Medulla oblongata (tissue), 1 donor: Measurements from ENCODE around the gene A2ML1.
"Not testable (repeated sequence)": the region's sequence is repeated elsewhere in the genome, so short reads cannot be mapped to it uniquely, and the experiment has no call there.

Experiments used
- DNase-seq: peaks from one replicate; pipeline ENCODE4 v3.0.0-alpha.2; 2015; ENCODE audit errors: extremely low spot score

Gene A2ML1

DNA sequence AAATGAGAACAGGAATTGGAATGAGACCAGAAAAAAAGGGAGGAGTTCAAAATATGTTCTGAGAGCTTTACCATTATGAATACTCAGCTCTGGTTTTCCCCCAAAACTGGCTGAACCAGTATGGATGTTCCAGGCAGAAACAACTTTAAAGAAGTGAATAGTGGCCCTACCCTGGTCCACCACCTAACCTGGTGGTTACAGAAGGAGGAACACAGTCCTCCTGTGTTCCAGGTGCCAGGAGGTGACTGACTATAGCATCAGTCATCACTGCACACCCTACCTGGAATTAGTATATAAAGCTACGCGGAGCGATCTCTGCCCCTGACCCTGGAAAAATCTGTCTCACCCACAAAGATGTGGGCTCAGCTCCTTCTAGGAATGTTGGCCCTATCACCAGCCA is at the start of gene A2ML1:
A2ML1 (plus strand) TSS at position 324 of the 400 bp plus-strand sequence; CDS start at position 355, 31 bp downstream.
- DNase-seq, result no peak

DNA sequence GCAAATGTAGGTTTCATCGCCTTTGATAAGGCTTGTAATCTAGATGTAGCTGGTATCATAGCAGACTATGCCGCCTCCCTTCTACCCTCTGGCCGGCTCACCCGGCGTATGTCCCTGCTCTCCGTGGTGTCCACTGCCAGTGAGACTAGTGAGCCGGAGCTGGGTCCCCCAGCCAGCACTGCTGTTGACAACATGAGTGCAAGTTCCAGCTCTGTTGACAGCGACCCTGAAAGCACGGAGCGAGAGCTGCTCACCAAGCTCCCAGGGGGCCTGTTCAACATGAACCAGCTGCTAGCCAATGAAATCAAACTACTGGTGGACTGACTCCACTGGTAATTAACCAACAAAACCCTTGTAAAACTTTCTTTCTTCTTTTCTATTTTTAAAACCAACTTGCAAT is 49.0 kb upstream of the A2ML1 start:
- DNase-seq, result no peak

DNA sequence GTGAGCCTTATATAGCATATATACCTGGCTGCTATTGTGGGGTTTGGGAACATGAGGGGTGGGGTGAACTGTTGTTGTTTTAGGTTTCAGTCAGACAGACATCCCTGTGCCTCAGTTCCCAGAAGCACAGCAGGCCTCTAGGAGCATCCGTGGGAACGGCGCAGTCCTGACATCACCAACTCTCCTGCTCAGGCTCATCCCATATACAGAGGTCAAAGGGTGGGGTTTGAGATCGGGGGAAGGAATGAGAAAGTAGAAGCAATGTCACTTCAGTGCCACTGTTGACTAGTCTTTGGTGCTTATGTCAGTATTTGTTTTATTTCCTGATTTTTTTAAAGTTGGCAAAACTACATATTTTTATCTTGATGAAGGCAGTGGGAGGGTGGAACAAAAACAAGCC is 43.1 kb upstream of the A2ML1 start:
- DNase-seq, result no peak

DNA sequence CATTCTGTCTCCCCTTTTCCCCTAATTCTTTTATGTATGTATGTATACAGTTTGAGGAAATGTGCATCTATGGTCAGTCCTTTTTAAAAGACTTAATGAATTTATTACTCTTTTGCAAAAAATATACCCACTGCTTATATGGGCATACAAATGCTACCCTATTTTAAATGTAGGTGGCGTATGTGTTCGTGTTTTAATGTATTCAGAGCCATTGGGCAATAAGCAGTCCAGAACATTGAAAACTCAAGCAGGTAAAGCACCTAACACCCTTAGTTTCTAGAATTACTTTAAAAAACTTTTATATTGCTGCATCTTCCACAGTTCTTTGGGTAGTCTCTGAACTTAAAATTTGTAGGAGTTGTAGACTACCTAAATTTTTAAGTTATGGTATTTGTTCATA is 42.6 kb upstream of the A2ML1 start:
- DNase-seq, result no peak

DNA sequence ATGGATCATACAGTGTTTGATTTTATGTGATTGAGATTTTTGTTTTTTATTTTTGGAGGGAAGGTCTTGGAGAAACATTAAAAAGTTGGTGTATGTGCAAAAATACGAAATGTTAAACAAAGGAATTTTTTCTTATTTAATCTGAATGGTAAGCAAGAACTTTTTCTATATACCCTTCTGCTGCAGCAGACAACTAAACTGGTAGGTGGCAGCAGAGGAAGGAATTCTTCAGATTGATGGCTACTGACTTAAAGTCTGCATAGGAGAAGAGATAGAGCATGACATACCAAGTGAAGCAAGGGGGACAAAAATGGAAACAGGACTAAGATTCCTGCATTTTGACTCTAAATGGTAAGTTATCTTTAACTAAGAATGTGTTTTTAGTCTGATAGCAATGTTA is 42.0 kb upstream of the A2ML1 start:
- peak; percentile 43 for DNase-seq

DNA sequence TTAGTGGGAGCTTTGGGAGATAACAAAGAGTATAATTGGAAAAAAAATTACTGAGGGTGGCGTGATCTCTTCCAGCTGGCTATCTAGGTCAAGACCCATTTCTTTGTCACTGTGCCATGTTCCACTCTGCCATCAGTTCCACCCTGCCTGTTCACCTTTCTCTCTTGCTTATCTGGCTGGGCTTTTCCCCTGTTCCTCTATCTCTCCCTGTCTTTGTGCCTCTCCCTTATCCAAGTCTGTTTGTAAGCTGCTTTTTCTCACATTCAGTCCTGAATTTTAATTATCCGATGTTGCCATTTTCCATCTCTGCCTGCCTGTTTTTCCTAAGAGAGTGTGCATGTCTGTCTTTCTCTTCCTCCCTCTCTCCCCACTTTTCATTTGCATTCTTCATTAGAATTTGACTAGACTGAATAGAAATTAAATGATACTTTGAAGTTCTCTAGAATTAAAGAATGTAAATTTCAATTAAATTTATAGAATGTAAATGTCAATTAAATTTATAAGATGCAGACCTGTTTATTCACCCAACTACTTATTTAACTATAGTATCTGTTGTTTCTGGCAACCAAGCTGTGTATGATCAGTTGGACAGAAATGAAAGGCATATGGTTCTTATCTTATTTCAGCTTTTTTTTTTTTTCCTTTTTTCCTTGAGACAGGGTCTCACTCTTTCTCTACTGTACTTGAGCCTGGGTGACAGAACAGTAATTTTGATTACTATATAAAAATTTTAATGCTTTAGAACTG is 40.9 kb upstream of the A2ML1 start:
- DNase-seq, result no peak

DNA sequence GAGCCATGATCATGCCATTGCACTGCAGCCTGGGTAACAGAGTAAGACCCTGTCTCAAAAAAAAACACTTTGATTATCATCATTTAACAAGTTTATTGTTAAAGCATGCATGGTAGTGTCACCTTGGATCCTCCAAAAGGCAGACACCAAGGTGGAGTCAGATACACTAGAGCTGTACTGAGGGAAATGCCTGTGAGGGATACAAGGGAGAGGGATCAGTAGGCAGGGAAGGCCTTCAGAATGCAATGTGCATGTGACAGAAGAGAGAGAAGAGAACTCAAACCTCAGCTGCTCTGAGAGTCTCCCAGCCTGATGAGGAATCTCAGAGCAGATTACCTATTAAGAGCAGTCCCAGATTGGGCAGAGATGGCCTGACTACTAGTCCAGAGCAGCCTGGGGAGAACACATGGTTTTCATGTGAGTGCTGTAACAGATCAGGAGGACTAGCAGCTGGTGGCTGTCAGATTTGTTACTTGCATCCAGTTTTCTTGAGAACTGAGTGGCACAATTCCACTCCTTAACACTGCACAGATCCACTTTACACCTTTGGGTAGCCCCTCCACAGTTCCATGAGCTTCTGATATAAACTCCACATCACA is 38.0 kb upstream of the A2ML1 start:
- DNase-seq, result no peak

DNA sequence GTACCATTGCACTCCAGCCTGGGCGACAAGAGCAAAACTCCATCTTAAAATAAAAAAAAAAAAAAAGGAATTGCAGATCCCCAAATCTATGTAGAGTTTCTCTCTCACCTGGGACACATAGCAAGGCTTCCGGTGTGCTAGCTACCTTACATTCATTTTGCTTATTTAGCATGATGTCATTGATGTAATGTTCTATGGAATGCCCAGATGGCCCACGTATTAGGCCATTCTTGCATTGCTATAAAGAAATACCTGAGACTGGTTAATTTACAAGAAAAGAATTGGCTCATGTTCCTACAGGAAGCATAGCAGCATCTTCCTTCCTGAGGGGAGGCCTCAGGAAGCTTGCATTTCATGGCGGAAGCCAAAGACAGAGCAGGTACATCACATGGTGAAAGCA is 36.9 kb upstream of the A2ML1 start:
- no peak for DNase-seq

DNA sequence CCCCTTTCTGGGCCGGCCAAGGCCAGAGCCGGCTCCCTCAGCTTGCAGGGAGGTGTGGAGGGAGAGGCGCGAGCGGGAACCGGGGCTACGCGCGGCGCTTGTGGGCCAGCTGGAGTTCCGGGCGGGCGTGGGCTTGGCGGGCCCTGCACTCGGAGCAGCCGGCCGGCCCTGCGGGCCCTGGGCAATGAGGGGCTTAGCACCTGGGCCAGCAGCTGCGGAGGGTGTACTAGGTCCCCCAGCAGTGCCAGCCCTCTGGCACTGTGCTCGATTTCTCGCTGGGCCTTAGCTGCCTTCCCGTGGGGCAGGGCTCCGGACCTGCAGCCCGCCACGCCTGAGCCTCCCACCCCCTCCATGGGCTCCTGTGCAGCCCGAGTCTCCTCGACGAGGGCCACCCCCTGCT is 35.2 kb upstream of the A2ML1 start:
- DNase-seq, result not testable (repeated sequence)

DNA sequence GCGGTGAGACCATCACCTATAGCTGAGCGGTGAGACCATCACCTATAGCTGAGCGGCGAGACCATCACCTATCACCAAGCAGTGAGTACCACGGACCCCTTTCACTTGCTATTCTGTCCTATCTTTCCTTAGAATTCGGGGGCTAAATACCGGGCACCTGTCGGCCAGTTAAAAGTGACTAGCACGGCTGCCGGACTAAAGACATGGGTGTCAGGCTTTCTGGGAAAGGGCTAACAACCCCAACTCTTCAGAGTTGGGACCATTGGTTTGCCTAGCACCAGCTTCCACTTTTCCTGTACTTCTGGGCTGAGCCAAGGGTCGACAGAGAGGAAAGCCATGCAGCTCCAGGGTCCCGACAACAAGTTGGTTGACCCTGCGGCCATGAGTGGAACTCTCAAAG is 33.7 kb upstream of the A2ML1 start:
- DNase-seq, result not testable (repeated sequence)

DNA sequence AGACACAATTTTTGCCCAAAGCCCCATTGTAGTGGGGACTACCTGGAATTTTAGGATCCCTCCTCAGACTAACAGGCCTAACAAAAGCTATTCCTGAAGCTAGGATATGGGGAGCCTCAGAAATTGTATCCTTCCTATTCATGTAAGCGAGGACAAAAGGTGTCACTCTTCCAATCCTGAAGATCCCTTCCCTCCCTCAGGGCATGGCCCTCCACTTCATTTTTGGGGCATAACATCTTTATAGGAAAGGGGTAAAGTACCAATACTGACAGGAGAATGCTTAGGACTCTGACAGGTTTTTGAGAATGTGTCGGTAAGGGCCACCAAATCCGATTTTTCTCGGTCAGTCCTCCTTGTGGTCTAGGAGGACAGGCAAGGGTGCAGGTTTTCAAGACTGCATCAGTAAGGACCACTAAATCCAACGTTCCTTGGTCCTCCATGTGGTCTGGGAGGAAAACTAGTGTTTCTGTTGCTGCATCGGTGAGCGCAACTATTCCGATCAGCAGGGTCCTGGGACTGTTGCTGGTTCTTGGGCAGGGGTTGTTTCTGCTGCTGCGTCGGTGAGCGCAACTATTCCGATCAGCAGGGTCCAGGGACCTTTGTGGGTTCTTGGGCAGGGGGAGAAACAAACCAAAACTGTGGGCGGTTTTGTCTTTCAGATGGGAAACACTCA is 32.9 kb upstream of the A2ML1 start:
- DNase-seq, result not testable (repeated sequence)

DNA sequence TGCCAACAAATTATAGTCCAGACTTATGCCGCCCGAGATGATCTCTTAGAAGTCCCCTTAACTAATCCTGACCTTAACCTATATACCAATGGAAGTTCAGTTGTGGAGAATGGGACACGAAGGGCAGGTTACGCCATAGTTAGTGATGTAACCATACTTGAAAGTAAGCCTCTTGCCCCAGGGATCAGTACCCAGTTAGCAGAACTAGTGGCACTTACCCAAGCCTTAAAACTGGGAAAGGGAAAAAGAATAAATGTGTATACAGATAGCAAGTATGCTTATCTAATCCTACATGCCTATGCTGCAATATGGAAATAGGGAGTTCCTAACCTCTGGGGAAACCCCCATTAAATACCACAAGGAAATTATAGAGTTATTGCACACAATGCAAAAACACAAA is 29.2 kb upstream of the A2ML1 start:
- not testable (repeated sequence) for DNase-seq

DNA sequence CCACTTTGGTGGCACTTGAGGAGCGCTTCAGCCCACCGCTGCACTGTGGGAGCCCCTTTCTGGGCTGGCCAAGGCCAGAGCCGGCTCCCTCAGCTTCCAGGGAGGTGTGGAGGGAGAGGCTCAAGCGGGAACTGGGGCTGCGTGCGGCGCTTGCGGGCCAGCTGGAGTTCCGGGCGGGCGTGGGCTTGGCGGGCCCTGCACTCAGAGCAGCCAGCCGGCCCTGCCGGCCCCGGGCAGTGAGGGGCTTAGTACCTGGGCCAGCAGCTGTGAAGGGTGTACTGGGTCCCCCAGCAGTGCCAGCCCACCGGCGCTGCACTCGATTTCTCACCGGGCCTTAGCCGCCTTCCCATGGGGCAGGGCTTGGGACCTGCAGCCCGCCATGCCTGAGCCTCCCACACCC is 27.8 kb upstream of the A2ML1 start:
- not testable (repeated sequence) for DNase-seq

DNA sequence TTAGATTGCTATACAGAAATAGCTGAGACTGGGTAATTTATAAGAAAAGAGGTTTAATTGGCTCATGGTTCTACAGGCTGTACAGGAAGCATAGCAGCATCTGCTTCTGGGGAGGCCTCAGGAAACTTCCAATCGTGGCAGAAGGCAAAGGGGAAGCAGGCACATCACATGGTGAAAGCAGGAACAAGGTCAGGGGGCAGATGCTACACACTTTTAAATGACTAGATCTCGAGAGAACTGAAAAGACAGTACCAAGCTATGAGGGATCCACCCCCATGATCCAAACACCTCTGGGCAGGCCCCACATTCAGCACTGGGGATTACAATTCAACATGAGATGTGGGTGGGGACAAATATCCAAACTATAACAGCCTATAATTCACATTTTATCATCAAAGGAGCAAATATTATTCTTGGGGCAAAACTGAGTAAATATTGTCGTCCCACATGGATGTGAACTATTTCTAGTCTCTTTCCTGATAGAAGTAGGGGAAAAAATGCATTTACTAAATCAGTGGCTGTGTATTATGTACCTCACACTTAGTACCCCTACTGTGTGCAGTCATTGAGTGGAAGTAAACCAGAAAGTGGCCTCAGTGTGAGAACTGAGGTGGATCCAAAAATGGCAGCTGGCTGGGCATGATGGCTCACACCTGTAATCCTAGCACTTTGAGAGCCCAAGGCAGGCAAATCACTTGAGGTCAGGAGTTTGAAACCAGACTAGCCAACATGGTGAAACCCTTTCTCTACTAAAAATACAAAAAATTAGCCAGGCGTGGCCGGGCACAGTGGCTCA is 25.4 kb upstream of the A2ML1 start:
- DNase-seq, result no peak

DNA sequence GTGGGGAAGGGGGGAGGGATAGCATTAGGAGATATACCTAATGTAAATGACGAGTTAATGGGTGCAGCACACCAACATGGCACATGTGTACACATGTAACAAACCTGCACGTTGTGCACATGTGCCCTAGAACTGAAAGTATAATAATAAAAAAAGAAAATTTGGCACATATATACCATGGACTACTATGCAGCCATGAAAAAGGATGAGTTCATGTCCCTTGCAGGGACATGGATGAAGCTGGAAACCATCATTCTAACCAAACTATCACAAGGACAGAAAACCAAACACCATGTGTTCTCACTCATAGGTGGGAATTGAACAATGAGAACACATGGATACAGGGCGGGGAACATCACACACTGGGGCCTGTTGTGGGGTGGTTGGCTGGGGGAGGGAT is 21.2 kb upstream of the A2ML1 start:
- DNase-seq, result not testable (repeated sequence)

DNA sequence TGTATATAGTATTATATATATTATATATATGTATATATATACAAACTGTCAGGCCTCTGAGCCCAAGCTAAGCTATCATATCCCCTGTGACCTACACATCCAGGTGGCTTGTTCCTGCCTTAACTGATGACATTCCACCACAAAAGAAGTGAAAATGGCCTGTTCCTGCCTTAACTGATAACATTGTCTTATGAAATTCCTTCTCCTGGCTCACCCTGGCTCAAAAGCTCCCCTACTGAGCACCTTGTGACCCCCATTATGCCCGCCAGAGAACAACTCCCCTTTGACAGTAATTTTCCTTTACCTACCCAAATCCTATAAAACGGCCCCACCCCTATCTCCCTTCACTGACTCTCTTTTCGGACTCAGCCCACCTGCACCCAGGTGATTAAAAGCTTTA is 17.6 kb upstream of the A2ML1 start:
- not testable (repeated sequence) for DNase-seq

DNA sequence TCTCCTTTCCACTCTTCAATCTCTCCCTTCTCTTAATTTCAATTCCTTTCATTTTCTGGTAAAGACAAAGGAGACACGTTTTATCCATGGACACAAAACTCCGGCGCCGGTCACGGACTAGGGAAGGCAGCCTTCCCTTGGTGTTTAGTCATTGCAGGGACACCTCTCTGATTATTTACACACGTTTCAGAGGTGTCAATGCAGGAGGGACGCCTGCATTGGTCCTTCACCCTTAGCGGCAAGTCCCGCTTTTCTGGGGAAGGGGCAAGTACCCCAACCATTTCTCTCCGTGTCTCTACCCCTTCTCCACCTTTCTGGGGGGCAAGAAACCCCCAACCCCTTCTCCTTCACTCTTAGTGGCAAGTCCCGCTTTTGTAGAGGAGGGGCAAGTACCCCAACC is 16.9 kb upstream of the A2ML1 start:
- DNase-seq, result not testable (repeated sequence)

DNA sequence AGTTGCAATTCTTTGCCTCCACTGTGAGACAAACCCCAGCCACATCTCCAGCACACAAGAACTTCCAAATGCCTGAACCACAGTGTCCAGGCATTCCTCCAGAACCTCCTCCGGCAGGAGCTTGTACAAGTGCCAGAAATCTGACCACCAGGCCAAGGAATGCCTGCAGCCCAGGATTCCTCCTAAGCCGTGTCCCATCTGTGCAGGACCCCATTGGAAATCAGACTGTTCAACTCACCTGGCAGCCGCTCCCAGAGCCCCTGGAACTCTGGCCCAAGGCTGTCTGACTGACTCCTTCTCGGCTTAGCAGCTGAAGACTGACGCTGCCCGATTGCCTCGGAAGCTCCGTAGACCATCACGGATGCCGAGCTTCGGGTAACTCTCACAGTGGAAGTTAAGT is 15.3 kb upstream of the A2ML1 start:
- DNase-seq, result not testable (repeated sequence)

DNA sequence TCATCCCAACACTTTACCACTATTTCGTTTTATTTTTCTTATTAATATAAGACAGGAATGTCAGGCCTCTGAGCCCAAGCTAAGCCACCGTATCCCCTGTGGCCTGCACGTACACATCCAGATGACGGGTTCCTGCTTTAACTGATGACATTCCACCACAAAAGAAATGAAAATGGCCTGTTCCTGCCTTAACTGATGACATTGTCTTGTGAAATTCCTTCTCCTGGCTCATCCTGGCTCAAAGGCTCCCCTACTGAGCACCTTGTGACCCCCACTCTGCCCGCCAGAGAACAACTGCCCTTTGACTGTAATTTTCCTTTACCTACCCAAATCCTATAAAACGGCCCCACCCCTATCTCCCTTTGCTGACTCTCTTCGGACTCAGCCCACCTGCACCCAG is 12.3 kb upstream of the A2ML1 start:
- DNase-seq, result not testable (repeated sequence)

DNA sequence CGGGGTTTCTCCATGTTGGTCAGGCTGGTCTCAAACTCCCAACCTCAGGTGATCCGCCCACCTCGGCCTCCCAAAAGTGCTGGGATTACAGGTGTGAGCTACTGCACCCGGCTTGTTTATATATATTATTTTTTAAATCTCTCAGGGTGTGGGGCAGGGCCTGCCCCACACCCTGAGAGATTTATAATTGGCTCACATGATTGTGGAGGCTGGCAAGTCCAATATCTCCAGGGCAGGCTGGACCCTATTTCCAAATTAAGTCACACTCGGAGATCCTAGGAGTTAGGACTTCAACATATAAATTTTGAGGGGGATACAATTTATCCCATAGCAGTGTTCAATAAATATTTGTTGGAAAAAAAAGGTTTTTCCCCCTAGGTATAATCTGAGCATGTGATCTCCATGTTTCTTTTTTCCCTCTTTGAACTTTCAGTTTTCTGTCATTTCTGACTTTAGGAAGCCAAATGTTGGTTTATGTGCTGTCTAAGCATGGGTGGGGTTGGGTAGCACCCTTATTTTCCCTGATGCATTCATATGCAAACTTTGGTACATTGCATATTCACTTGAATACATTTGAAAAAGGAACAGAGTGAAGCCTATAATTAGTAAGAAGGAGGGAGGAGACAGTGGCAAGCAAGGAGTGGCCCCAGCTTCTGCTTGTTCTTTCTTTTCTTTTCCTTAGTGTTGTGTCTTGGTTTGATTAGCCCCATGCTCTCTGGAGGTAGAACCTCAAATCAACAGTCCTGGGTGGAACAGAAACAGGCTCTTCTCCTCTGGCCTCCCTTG is 8.7 kb upstream of the A2ML1 start:
- DNase-seq, result no peak

DNA sequence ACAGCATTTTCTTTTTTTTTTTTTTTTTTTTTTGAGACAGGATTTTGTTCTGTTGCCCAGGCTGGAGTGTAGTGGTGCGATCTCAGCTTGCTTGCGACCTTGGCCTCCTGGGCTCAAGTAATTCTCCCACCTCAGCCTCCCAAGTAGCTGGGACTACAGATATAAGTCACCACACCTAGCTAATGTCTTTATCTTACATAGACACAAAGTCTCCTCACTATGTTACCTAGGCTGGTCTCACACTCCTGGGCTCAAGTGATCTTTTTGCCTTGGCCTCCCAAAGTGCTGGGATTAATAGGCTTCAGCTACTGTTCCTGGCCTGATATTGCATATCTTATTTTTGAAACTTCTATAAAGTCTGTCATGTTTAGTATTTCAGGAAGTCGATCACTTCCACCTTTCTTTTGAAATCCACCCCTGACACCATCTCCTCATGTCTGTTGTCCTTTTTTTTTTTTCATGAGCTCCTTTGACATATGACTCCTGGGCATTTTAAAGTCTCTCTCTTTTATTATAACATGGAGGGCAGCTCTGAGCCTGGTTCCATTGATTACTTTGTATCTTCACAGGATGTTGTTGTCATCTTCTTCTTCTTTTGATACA is 5.9 kb upstream of the A2ML1 start:
- no peak for DNase-seq
